H1 (cell line): ENCODE results near the gene FAM53B. TPM values are rescaled to one million over a fixed set of nuclear protein-coding genes. Genes with fewer than 3 reads are reported as not detected.

Source experiments
- ASH2L ChIP-seq: fragments of 200-600, 300-600 bp; sonication (generic); IDR thresholded peaks from one replicate; pipeline ENCODE4 v1.7.1; 2017; ENCODE audit warnings: low read length
- EP300 ChIP-seq, 2 experiments: IDR thresholded peaks; 1 replicate in 1 of 2; 2 replicates in 1 of 2; pipeline ENCODE4 v1.6.1; 2011 to 2012; ENCODE audit warnings: low read depth in 2 of 2, low read length in 2 of 2, mild to moderate bottlenecking in 2 of 2, borderline replicate concordance in 1 of 2, inconsistent platforms in 1 of 2, moderate library complexity in 1 of 2
- JUN ChIP-seq: IDR thresholded peaks from 2 replicates; pipeline ENCODE4 v1.6.1; 2011; ENCODE audit warnings: low read depth, mild to moderate bottlenecking, improper control_type of control experiment, low read length
- KDM1A ChIP-seq: fragments of 200-600, 300-600 bp; sonication (generic); IDR thresholded peaks from 2 replicates; pipeline ENCODE4 v1.7.1; 2016; ENCODE audit warnings: mild to moderate bottlenecking, low read length, borderline replicate concordance
- POU5F1 ChIP-seq: IDR thresholded peaks from 2 replicates; pipeline ENCODE4 v1.6.1; 2011; ENCODE audit warnings: low read depth, mild to moderate bottlenecking, low read length, moderate library complexity
- polyA plus RNA-seq, 7 experiments: library from polyadenylated mRNA; depleted of rRNA in 3 of 7; stranded (reverse) in 5 of 7; unstranded in 2 of 7; fragments of >200 nt in 5 of 7; fragments of 200-250 nt in 2 of 7; gene quantifications; 1 replicate in 5 of 7; 2 replicates in 1 of 7; 4 replicates in 1 of 7; pipeline versions ENCODE4 v1.2.1 to v1.2.3, GENCODE V29; 2011 to 2013; ENCODE audit warnings: missing spikeins in 2 of 7, mixed read lengths in 2 of 7
- total RNA-seq: library from RNA; stranded (reverse); fragmentation: NEBNext Ultra II Directional; extraction: Animal tissue kit (Norgen Biotek cat#: 25700); gene quantifications from 2 replicates; pipeline ENCODE4 v1.2.1, GENCODE V29; 2021
- TF ChIP-seq, protein P1 (sequence below): fragments of 300-600 bp; sonication (generic); IDR thresholded peaks from 2 replicates; pipeline ENCODE4 v1.7.1; 2012; ENCODE audit warnings: low read length, moderate library complexity, mild to moderate bottlenecking, inconsistent platforms; ENCODE audit not compliant: insufficient replicate concordance

FAM53B gene
- total and polyA plus RNA-seq, 2 of the 8 experiments (the other 6 are each of a cell fraction or from before 2014, with no cell fraction given): 5.3 to 14.4 TPM

DNA sequence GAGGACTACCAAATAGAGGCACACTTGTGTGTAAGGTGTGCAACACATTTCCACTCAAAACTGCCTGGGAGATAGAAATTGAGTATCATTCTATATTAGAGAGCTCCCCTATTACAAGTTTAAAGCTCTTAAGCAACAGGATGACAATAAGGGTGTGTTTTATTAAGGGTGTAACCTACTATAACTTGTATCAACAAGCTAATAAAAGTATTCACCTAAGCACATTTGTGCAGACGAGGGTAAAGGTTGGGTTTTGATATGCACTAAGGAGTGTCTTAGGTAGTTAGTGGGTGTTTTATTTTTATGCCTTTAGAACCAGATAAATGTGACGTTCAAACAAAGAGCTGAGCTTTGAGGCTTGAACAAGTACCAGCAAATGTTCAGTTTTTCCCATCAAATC, 2.8 kb upstream of the FAM53B start (continued):
- TF ChIP-seq, protein P1, sequence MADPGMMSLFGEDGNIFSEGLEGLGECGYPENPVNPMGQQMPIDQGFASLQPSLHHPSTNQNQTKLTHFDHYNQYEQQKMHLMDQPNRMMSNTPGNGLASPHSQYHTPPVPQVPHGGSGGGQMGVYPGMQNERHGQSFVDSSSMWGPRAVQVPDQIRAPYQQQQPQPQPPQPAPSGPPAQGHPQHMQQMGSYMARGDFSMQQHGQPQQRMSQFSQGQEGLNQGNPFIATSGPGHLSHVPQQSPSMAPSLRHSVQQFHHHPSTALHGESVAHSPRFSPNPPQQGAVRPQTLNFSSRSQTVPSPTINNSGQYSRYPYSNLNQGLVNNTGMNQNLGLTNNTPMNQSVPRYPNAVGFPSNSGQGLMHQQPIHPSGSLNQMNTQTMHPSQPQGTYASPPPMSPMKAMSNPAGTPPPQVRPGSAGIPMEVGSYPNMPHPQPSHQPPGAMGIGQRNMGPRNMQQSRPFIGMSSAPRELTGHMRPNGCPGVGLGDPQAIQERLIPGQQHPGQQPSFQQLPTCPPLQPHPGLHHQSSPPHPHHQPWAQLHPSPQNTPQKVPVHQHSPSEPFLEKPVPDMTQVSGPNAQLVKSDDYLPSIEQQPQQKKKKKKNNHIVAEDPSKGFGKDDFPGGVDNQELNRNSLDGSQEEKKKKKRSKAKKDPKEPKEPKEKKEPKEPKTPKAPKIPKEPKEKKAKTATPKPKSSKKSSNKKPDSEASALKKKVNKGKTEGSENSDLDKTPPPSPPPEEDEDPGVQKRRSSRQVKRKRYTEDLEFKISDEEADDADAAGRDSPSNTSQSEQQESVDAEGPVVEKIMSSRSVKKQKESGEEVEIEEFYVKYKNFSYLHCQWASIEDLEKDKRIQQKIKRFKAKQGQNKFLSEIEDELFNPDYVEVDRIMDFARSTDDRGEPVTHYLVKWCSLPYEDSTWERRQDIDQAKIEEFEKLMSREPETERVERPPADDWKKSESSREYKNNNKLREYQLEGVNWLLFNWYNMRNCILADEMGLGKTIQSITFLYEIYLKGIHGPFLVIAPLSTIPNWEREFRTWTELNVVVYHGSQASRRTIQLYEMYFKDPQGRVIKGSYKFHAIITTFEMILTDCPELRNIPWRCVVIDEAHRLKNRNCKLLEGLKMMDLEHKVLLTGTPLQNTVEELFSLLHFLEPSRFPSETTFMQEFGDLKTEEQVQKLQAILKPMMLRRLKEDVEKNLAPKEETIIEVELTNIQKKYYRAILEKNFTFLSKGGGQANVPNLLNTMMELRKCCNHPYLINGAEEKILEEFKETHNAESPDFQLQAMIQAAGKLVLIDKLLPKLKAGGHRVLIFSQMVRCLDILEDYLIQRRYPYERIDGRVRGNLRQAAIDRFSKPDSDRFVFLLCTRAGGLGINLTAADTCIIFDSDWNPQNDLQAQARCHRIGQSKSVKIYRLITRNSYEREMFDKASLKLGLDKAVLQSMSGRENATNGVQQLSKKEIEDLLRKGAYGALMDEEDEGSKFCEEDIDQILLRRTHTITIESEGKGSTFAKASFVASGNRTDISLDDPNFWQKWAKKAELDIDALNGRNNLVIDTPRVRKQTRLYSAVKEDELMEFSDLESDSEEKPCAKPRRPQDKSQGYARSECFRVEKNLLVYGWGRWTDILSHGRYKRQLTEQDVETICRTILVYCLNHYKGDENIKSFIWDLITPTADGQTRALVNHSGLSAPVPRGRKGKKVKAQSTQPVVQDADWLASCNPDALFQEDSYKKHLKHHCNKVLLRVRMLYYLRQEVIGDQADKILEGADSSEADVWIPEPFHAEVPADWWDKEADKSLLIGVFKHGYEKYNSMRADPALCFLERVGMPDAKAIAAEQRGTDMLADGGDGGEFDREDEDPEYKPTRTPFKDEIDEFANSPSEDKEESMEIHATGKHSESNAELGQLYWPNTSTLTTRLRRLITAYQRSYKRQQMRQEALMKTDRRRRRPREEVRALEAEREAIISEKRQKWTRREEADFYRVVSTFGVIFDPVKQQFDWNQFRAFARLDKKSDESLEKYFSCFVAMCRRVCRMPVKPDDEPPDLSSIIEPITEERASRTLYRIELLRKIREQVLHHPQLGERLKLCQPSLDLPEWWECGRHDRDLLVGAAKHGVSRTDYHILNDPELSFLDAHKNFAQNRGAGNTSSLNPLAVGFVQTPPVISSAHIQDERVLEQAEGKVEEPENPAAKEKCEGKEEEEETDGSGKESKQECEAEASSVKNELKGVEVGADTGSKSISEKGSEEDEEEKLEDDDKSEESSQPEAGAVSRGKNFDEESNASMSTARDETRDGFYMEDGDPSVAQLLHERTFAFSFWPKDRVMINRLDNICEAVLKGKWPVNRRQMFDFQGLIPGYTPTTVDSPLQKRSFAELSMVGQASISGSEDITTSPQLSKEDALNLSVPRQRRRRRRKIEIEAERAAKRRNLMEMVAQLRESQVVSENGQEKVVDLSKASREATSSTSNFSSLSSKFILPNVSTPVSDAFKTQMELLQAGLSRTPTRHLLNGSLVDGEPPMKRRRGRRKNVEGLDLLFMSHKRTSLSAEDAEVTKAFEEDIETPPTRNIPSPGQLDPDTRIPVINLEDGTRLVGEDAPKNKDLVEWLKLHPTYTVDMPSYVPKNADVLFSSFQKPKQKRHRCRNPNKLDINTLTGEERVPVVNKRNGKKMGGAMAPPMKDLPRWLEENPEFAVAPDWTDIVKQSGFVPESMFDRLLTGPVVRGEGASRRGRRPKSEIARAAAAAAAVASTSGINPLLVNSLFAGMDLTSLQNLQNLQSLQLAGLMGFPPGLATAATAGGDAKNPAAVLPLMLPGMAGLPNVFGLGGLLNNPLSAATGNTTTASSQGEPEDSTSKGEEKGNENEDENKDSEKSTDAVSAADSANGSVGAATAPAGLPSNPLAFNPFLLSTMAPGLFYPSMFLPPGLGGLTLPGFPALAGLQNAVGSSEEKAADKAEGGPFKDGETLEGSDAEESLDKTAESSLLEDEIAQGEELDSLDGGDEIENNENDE: no peak
- TF ChIP-seq POU5F1: no peak
- no peak for TF ChIP-seq EP300 (IDR thresholded peaks at IDR 0.05; ENCODE audit: borderline replicate concordance in 1 of 2, low read depth in 2 of 2, low read length in 2 of 2)
- TF ChIP-seq ASH2L: no peak
- TF ChIP-seq KDM1A: no peak
- no peak for TF ChIP-seq JUN
